Aorta (tissue), 5 donors: Measurements from ENCODE around the gene CATSPER3. TPM values are rescaled to one million over a fixed set of nuclear protein-coding genes. Genes with fewer than 3 reads are reported as not detected.
A peak's percentile ranks its signal among the peaks of the same experiment; 100 is the strongest.

Source experiments
- ATAC-seq: fragments of 200-7000 bp; cut with Tn5 transposase; one replicate; pipeline ENCODE4 v1.9.1; 2022; ENCODE audit warnings: moderate library complexity; ENCODE audit not compliant: low FRiP score
- DNase-seq, 2 donors: peaks; one replicate each; pipeline ENCODE4 v3.0.0-alpha.2; 2020
- H3K27ac ChIP-seq, 2 donors: one replicate each; pipeline ENCODE4 v1.5.1; 2013; ENCODE audit warnings: low read length in 2 of 2, mild to moderate bottlenecking in 2 of 2, moderate library complexity in 2 of 2, control low read depth in 1 of 2, inconsistent platforms in 1 of 2, low read depth in 1 of 2
- H3K27me3 ChIP-seq, 2 donors: one replicate each; pipeline ENCODE4 v1.6.1; 2013; ENCODE audit warnings: control low read depth in 1 of 2, low read length in 1 of 2, mild to moderate bottlenecking in 1 of 2, moderate library complexity in 1 of 2; ENCODE audit not compliant: insufficient read depth in 2 of 2, control insufficient read depth in 1 of 2
- H3K36me3 ChIP-seq, 2 donors: one replicate each; pipeline ENCODE4 v1.6.1; 2013; ENCODE audit warnings: control low read depth in 1 of 2, low read length in 1 of 2, mild to moderate bottlenecking in 1 of 2; ENCODE audit not compliant: insufficient read depth in 2 of 2, control insufficient read depth in 1 of 2
- H3K4me1 ChIP-seq, 2 donors: one replicate each; pipeline ENCODE4 v1.6.1; 2013; ENCODE audit warnings: low read length in 2 of 2, control low read depth in 1 of 2, mild to moderate bottlenecking in 1 of 2, moderate library complexity in 1 of 2; ENCODE audit not compliant: insufficient read depth in 2 of 2, control insufficient read depth in 1 of 2
- H3K4me3 ChIP-seq, 2 donors: one replicate each; pipeline ENCODE4 v1.5.1; 2013; ENCODE audit warnings: low read length in 2 of 2, control low read depth in 1 of 2, mild to moderate bottlenecking in 1 of 2
- H3K9me3 ChIP-seq: one replicate; pipeline ENCODE4 v1.6.1; 2013; ENCODE audit warnings: mild to moderate bottlenecking, low read length; ENCODE audit not compliant: control insufficient read depth
- WGBS, 2 donors: extraction: QIAGEN DNeasy Blood & Tissue Kit; methylation state at CpG; one replicate each; pipeline ENCODE4 v1.1.7; 2013; 5-methylcytosine and 5-hydroxymethylcytosine counted together
- intact Hi-C, 2 donors: fragments of 100-400 bp; cut with DNase I; formaldehyde crosslinking; loops; one replicate each; pipeline versions ENCODE4 v1.14.2 to v1.15.0; 2022
- polyA plus RNA-seq, 2 donors: library from polyadenylated mRNA; stranded (reverse); fragments of 200-250 nt; gene quantifications; one replicate each; pipeline ENCODE4 v1.2.3, GENCODE V29; 2013
- total RNA-seq, 2 donors: library from RNA; stranded (reverse); fragmentation: NEBNext Ultra II Directional; extraction: Animal tissue kit (Norgen Biotek cat#: 25700); gene quantifications; one replicate each; pipeline ENCODE4 v1.2.1, GENCODE V29; 2021
- donor health status: healthy with polysubstance abuse.
- donor health status: Bipolar disorder and iron deficiency.
- donor health status: DM: no; HTN: no; CAD: no.
- donor health status: DM: no; HTN: no; CAD: no.
- donor health status: DM: yes; HTN: yes; CAD: no.

Gene CATSPER3
- total and polyA plus RNA-seq, 4 donors, result 0.29 to 1.3 (median 0.63) TPM

GRCh38 chr5:134939500-134939899 is 28.2 kb upstream of the CATSPER3 start:
- intact Hi-C loops, result no loop called here
- Histone ChIP-seq H3K4me3 (no peak overlapping the region), H3K4me1 (no peaks in the 10 kb centered on the region), H3K27me3 (no peaks in the 10 kb centered on the region), H3K27ac (no peak overlapping the region), H3K9me3 (no peaks in the 10 kb centered on the region), H3K36me3 (peaks cover 0 to 2% of the 10 kb centered on the region in 2 donors)
- WGBS, 2 donors, result 94 to 99% methylated on average over 1 of the region's 1 CpG
- ATAC-seq (no peak), DNase-seq (no peak)

DNA sequence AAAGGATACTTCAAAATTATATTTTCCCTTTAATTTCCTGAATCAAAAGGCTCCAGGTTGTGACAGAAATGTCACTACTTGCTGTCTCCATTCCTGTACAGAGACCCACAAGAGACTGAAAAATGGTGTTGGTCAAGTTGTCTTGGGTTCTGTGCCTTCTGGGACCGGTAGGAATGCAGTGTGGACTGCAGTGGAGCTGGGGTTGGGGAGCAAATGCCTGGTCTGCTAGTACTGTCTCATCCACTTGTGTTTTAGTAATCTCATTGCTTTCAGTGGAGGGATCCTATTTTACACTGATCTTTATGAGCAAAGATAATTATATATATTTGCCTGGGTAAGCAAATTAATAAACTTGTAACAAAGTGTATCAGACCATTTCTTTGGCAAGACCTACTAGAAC is 24.2 kb upstream of the CATSPER3 start:
- DNase-seq (no peak), ATAC-seq (no peak)
- Histone ChIP-seq H3K4me1 (no peaks in the 10 kb centered on the region), H3K36me3 (no peaks in the 10 kb centered on the region), H3K27me3 (no peaks in the 10 kb centered on the region), H3K4me3 (no peak overlapping the region), H3K9me3 (no peaks in the 10 kb centered on the region), H3K27ac (no peak overlapping the region)
- WGBS, 2 donors, result 50 to 60% methylated on average over 1 of the region's 1 CpG
- intact Hi-C loops, result no loop called here

GRCh38 chr5:134944630-134945029 is 23.1 kb upstream of the CATSPER3 start:
- ATAC-seq, result no peak
- DNase-seq, result no peak
- H3K9me3 ChIP-seq, result no peaks in the 10 kb centered on the region
- no peaks in the 10 kb centered on the region for H3K4me1 ChIP-seq
- H3K36me3 ChIP-seq, result no peaks in the 10 kb centered on the region
- H3K4me3 ChIP-seq, result no peak overlapping the region
- H3K27me3 ChIP-seq, result no peaks in the 10 kb centered on the region
- no peak overlapping the region for H3K27ac ChIP-seq
- 81% methylated on average over 1 of the region's 1 CpG for WGBS, 2 donors
- intact Hi-C loops, result no loop called here

GRCh38 chr5:134945041-134945440 is 22.7 kb upstream of the CATSPER3 start:
- Histone ChIP-seq H3K27me3 (no peaks in the 10 kb centered on the region), H3K27ac (no peak overlapping the region), H3K4me1 (no peaks in the 10 kb centered on the region), H3K36me3 (no peaks in the 10 kb centered on the region), H3K4me3 (no peak overlapping the region), H3K9me3 (no peaks in the 10 kb centered on the region)
- no peak for DNase-seq
- 77 to 91% methylated on average over 2 of the region's 2 CpGs for WGBS, 2 donors
- intact Hi-C loops, result no loop called here
- no peak for ATAC-seq

- DNase-seq (peak in 1 of 2 donors; percentile 79), ATAC-seq (no peak)
- Histone ChIP-seq H3K27me3 (no peaks in the 10 kb centered on the region), H3K4me1 (no peaks in the 10 kb centered on the region), H3K9me3 (no peaks in the 10 kb centered on the region), H3K27ac (no peak overlapping the region), H3K4me3 (no peak overlapping the region), H3K36me3 (no peaks in the 10 kb centered on the region)
- intact Hi-C loops, result no loop called here
- WGBS, 2 donors, result 65 to 78% methylated on average over 5 of the region's 5 CpGs
These were observed 18.8 kb upstream of the CATSPER3 start for GRCh38 chr5:134948911-134949310.

- DNase-seq (no peak), ATAC-seq (no peak)
- intact Hi-C loops, result no loop called here
- Histone ChIP-seq H3K4me3 (no peak overlapping the region), H3K27ac (no peak overlapping the region), H3K9me3 (no peaks in the 10 kb centered on the region), H3K4me1 (no peaks in the 10 kb centered on the region), H3K36me3 (no peaks in the 10 kb centered on the region), H3K27me3 (no peaks in the 10 kb centered on the region)
- 85 to 90% methylated on average over 5 of the region's 5 CpGs for WGBS, 2 donors
These were observed 18.4 kb upstream of the CATSPER3 start for GRCh38 chr5:134949316-134949715.

DNA sequence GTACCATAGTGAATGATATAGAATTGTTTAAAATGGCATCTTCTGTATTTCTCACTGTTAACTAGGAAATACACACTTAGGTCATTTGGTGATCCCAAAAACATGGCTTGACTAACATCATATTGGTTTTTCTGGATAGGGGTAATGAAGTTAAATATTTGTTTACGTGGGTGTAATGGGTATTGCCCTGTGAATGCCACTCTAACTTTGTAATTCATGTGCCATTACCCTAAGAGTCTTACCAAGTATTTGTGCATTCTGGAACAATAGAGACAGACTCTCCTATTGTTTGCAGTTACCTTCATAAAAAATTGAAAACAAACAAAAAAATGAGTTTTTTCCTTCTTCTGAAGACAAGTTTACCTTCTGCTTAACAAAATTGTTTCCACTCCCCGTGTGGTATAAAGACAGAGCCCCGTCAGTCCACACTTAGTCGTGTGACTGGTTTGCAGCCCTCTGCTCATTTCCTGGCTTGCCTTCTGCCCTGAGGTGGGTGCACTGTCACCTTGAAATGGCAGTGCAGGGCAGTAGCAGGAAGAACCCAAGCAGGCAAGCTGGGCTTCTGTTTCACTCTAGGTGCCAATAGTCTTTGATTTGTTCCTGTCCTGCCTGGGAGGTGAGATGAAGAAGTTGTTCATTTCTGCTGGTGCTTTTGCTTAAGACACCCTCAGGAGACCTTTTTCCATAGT is 9.6 kb upstream of the CATSPER3 start:
- no peaks in the 10 kb centered on the region for H3K4me1 ChIP-seq
- no peaks in the 10 kb centered on the region for H3K27me3 ChIP-seq
- ATAC-seq, result no peak
- intact Hi-C loops, result no loop called here
- no peaks in the 10 kb centered on the region for H3K9me3 ChIP-seq
- 93 to 96% methylated on average over 4 of the region's 4 CpGs for WGBS, 2 donors
- peaks cover 0 to under 1% of the 10 kb centered on the region in 2 donors for H3K36me3 ChIP-seq
- no peak overlapping the region for H3K27ac ChIP-seq
- no peak overlapping the region for H3K4me3 ChIP-seq
- DNase-seq, result no peak

DNA sequence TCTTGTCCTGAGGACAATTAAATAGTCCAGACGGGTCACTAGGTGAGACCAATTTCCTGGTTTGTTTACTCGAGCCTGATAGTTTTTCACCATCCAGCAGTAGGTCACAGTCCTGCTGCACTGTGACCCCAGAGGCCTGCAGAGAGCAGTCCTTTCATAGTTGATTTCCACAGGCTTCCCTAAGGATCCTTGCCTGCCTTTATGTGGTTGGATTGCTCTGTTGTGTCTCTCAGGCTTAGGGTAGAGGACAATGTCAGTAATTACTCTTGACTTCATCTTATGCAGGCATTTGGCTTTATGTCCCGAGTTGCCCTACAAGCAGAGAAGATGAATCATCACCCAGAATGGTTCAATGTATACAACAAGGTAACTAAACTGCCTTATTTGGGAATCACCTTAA is 9.0 kb upstream of the CATSPER3 start:
- peaks cover 0 to 2% of the 10 kb centered on the region in 2 donors for H3K36me3 ChIP-seq
- no peak overlapping the region for H3K4me3 ChIP-seq
- intact Hi-C loops, result no loop called here
- no peak for DNase-seq
- no peaks in the 10 kb centered on the region for H3K9me3 ChIP-seq
- no peak for ATAC-seq
- no peaks in the 10 kb centered on the region for H3K4me1 ChIP-seq
- WGBS, 2 donors, result 68% methylated on average over 3 of the region's 3 CpGs
- H3K27ac ChIP-seq, result no peak overlapping the region
- no peaks in the 10 kb centered on the region for H3K27me3 ChIP-seq

GRCh38 chr5:134963098-134963497 is 4.6 kb upstream of the CATSPER3 start:
- no peaks in the 10 kb centered on the region for H3K9me3 ChIP-seq
- H3K4me3 ChIP-seq, result no peak overlapping the region
- H3K27me3 ChIP-seq, result no peaks in the 10 kb centered on the region
- ATAC-seq (no peak), DNase-seq (no peak)
- H3K27ac ChIP-seq, result no peak overlapping the region
- intact Hi-C loops, result no loop called here
- no peaks in the 10 kb centered on the region for H3K4me1 ChIP-seq
- peaks cover 0 to 2% of the 10 kb centered on the region in 2 donors for H3K36me3 ChIP-seq
